Lung (tissue), 12 donors: Measurements from ENCODE around the gene STARD7. TPM values are rescaled to one million over a fixed set of nuclear protein-coding genes. Genes with fewer than 3 reads are reported as not detected.

ENCODE experiments used
- ATAC-seq: fragments of 200-7000 bp; cut with Tn5 transposase; one replicate; pipeline ENCODE4 v1.9.1; 2020; ENCODE audit warnings: moderate number of reproducible peaks; ENCODE audit not compliant: insufficient read depth, low FRiP score
- DNase-seq, 3 donors: peaks; one replicate each; pipeline ENCODE4 v3.0.0-alpha.2; 2013 to 2017
- H3K27ac ChIP-seq, 2 donors: one replicate each; pipeline ENCODE4 v1.5.1; 2013; ENCODE audit warnings: mild to moderate bottlenecking in 2 of 2, moderate library complexity in 2 of 2, control low read depth in 1 of 2, inconsistent platforms in 1 of 2, low read depth in 1 of 2, low read length in 1 of 2
- H3K27me3 ChIP-seq, 3 donors: one replicate each; pipeline ENCODE4 v1.5.1; 2013; ENCODE audit warnings: low read length in 2 of 3; ENCODE audit not compliant: control insufficient read depth in 3 of 3, insufficient read depth in 3 of 3
- H3K36me3 ChIP-seq, 4 donors: one replicate each; pipeline ENCODE4 v1.5.1; 2013; ENCODE audit warnings: low read length in 4 of 4, mild to moderate bottlenecking in 1 of 4, moderate library complexity in 1 of 4; ENCODE audit not compliant: control insufficient read depth in 4 of 4, insufficient read depth in 4 of 4
- H3K4me1 ChIP-seq, 5 donors: one replicate each; pipeline ENCODE4 v1.5.1; 2013; ENCODE audit warnings: low read length in 5 of 5, mild to moderate bottlenecking in 2 of 5, moderate library complexity in 1 of 5; ENCODE audit not compliant: control insufficient read depth in 5 of 5, insufficient read depth in 5 of 5
- H3K4me3 ChIP-seq: one replicate; pipeline ENCODE4 v1.5.1; 2013; ENCODE audit warnings: mild to moderate bottlenecking, control low read depth, moderate library complexity
- H3K9ac ChIP-seq, 2 donors: one replicate each; pipeline ENCODE4 v1.5.1; 2013; ENCODE audit warnings: low read length in 2 of 2, control low read depth in 1 of 2; ENCODE audit not compliant: insufficient read depth in 1 of 2
- H3K9me3 ChIP-seq, 4 donors: one replicate each; pipeline ENCODE4 v1.5.1; 2013; ENCODE audit warnings: low read length in 3 of 4, mild to moderate bottlenecking in 1 of 4, moderate library complexity in 1 of 4; ENCODE audit not compliant: control insufficient read depth in 4 of 4, insufficient read depth in 3 of 4
- WGBS, 2 donors: extraction: QIAGEN DNeasy Blood & Tissue Kit; methylation state at CpG; one replicate each; pipeline ENCODE4 v1.1.7; 2013; 5-methylcytosine and 5-hydroxymethylcytosine counted together
- polyA plus RNA-seq, 2 donors: library from polyadenylated mRNA; stranded (reverse); fragments of 200-250 nt; gene quantifications; one replicate each; pipeline ENCODE4 v1.2.1, GENCODE V29; 2013
- total RNA-seq, 2 donors: library from RNA; depleted of rRNA in 1 of 2; stranded (reverse); fragments of >200 nt in 1 of 2; gene quantifications; one replicate each; pipeline ENCODE4 v1.2.1, GENCODE V29; 2014 to 2021
- TF ChIP-seq, protein P1 (sequence below): IDR thresholded peaks from 2 replicates; pipeline ENCODE4 v1.5.1; 2012; ENCODE audit warnings: mild to moderate bottlenecking; ENCODE audit errors: control extremely low read depth, extremely low read depth
- donor health status: control.
- donor health status: control.
- donor health status: Bipolar disorder and iron deficiency.
- donor health status: healthy.
- donor health status: DM: yes; HTN: yes; CAD: no.

STARD7 gene
- total and polyA plus RNA-seq, 4 donors, result 52.2 to 141 (median 92.9) TPM

DNA sequence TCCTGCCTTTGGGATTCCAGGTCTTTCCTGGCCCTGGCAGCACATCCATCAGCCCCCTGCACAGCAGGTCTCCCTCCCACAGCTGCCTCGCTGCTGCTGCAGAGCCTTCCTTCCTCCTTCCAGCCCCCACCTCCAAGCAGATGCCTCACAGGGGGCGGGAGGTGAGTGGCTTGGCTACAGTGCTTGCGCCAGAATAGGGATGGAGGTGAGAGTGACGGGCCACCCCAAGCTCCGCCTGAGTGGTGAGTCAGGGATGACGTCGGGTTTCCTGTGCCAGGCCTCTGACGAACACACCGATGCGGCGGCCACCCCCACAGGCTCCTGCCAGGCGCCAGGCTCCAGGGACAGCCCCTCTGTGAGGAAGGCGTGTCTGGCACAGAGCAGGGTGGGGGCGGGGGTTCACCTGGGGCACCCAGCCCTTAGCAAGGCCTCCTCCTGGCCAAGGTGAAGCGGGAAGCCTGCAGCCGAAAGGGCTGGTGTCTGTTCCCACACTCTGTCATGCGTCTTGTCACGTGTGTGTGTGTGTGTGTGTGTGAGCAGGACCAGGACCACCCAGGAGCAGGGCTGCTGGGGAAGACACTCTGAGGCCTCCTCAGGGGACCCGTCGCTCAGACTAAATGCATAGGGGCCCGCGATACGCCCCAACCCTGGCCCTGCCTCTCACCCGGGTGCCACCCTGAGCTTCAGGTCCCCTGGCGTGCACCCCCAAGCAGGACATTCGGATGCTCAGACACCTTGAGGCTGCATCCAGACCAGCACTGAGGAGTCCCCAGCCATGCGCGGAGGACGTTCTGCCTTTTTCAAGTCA lies 60.0 kb downstream of the STARD7 start:
- no peaks in the 10 kb centered on the region for H3K9me3 ChIP-seq
- ATAC-seq, result peak; percentile 15
- no peak overlapping the region for H3K4me3 ChIP-seq
- DNase-seq, result peak; percentile 78 to 86 (median 85)
- TF ChIP-seq, protein P1, sequence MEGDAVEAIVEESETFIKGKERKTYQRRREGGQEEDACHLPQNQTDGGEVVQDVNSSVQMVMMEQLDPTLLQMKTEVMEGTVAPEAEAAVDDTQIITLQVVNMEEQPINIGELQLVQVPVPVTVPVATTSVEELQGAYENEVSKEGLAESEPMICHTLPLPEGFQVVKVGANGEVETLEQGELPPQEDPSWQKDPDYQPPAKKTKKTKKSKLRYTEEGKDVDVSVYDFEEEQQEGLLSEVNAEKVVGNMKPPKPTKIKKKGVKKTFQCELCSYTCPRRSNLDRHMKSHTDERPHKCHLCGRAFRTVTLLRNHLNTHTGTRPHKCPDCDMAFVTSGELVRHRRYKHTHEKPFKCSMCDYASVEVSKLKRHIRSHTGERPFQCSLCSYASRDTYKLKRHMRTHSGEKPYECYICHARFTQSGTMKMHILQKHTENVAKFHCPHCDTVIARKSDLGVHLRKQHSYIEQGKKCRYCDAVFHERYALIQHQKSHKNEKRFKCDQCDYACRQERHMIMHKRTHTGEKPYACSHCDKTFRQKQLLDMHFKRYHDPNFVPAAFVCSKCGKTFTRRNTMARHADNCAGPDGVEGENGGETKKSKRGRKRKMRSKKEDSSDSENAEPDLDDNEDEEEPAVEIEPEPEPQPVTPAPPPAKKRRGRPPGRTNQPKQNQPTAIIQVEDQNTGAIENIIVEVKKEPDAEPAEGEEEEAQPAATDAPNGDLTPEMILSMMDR, result no peak
- peaks cover 0 to 37% (median 15%) of the 10 kb centered on the region in 5 donors for H3K4me1 ChIP-seq
- H3K27ac ChIP-seq, result no peak overlapping the region
- WGBS, 2 donors, result 34 to 41% methylated on average over 29 of the region's 29 CpGs
- no peaks in the 10 kb centered on the region for H3K36me3 ChIP-seq
- H3K27me3 ChIP-seq, result no peaks in the 10 kb centered on the region
- H3K9ac ChIP-seq, result no peak overlapping the region

DNA sequence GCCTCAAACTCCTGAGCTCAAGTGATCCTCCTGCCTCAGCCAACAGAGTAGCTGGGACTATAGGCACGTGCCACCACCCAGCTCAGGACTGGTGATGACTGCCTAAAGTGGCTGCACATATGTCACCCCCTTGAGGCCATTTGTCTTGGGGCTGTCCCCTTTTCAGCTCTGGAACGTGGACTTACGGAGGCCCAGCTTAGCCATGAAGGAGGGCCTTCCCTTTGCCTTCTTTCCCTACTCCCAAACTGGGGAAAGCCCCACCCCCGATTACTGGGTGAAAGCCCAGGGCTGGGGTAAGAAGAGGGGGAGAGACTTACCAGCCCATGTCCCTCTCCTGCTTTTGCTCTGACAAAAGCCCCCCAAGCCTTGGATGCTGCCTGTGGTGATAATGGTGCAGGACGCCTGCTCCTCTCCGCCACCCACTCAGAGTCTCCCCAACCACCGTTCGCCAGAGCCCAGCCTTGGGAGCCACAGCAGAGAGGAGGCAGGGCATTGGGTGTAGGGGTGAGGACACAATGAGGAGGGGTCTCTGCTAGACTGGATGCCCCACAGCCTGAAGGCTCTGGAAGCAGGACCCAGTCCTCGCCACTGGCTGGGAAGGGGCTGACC lies 60.9 kb downstream of the STARD7 start:
- Histone ChIP-seq H3K4me3 (no peak overlapping the region), H3K36me3 (no peaks in the 10 kb centered on the region), H3K27ac (no peak overlapping the region), H3K9me3 (no peaks in the 10 kb centered on the region), H3K27me3 (no peaks in the 10 kb centered on the region), H3K9ac (no peak overlapping the region), H3K4me1 (peaks cover 0 to 37% (median 15%) of the 10 kb centered on the region in 5 donors)
- TF ChIP-seq, protein P1, result no peak
- DNase-seq, result no peak
- no peak for ATAC-seq
- 86 to 87% methylated on average over 9 of the region's 9 CpGs for WGBS, 2 donors

DNA sequence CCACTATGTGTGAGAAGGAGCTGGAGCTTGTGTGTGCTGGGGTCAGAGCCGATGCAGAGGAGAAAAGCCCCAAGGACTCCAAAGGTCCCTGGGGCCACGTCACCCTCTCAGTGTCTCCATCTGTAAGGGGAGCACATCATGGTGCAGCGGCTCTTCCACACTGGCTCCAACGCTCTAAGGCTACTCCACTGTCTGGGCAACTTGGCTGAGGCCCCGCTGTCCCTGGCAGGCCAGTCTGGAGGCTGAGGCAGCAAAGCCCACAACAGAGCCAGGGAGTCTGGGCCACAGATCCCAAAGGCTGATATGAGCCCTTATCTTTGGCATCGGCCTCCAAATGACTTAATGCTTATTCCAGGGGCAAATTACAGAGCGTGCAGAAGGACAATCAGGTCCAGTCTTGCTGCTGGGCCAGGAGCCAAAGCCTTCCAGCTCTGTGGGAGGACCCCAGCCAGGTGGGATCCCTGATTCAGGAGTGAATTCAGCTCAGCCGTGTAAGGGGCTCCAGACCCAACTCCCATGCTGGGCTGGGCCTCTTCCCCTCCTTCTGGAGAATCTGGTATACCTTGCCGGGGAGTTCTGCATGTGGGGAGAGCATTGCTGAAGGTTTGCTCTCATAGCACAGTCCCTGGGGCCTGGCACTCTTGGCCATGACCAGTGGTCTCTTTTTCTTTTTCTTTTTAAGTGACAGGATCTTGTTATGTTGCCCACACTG lies 61.6 kb downstream of the STARD7 start:
- Histone ChIP-seq H3K27ac (peak overlapping the region in 1 of 2 donors; percentile 18), H3K4me3 (no peak overlapping the region), H3K9me3 (no peaks in the 10 kb centered on the region), H3K4me1 (peaks cover 0 to 37% (median 15%) of the 10 kb centered on the region in 5 donors), H3K27me3 (no peaks in the 10 kb centered on the region), H3K36me3 (no peaks in the 10 kb centered on the region), H3K9ac (no peak overlapping the region)
- WGBS, 2 donors, result 84 to 89% methylated on average over 9 of the region's 9 CpGs
- TF ChIP-seq, protein P1, result no peak
- DNase-seq, result peak in 1 of 3 donors; percentile 19
- ATAC-seq, result no peak
